22Rv1 (cell line): ENCODE results near the gene SLC35B2.
A peak's percentile ranks its signal among the peaks of the same experiment; 100 is the strongest.

Experiments used
- ZFX ChIP-seq: fragments of 450-650 bp; IDR thresholded peaks from 2 replicates; pipeline ENCODE4 v1.6.1; 2017; ENCODE audit warnings: antibody characterized with exemption, borderline replicate concordance
- TF ChIP-seq, protein P1 (sequence below): fragments of 450-650 bp; IDR thresholded peaks from 2 replicates; pipeline ENCODE4 v1.5.1; 2017; ENCODE audit warnings: mild to moderate bottlenecking

DNA sequence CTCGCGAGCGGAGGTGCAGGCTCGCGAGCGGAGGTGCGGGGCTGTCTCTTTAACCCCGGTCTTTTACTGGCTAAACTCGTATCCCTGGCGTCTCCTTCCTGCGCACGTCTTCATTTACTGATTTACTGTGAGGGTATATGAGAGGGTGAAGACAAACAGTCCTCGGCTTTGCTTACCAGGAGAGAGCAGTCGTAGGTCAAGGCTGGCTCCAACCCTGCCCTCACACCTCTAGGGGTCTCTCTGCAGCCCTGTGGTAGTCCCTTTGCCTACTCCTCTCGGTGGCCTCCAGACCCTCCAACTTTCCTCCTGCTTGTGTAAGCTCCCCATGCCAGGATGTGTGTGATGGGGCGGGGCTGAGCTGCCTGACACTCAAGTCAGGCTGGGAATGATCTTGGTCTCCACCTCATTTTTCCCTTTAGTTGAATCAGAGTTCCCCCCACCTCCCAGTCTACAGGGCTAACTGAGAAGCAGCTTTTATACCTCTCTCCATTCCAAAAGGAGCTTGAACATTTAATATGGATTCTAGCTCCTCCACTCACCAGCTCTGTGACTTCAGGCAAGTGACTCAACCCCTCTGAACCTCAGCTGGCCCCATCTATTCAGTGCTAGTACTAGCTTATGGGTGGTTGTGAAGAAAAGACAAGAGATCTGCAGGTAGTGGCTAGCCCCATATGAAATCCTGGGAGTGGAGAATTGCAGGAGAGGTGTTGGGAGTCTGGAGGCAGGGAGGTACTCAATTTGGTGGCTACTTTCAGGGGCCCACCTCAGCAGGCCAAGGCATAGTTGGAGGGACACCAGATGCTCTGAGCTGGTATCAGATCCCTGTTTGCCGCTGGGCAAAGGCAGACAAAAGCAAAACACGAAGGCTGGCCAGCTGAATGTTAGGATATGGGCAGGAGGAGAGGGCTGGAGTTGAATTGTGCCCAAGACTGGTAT is 33.0 kb downstream of the SLC35B2 start:
- TF ChIP-seq, protein P1, sequence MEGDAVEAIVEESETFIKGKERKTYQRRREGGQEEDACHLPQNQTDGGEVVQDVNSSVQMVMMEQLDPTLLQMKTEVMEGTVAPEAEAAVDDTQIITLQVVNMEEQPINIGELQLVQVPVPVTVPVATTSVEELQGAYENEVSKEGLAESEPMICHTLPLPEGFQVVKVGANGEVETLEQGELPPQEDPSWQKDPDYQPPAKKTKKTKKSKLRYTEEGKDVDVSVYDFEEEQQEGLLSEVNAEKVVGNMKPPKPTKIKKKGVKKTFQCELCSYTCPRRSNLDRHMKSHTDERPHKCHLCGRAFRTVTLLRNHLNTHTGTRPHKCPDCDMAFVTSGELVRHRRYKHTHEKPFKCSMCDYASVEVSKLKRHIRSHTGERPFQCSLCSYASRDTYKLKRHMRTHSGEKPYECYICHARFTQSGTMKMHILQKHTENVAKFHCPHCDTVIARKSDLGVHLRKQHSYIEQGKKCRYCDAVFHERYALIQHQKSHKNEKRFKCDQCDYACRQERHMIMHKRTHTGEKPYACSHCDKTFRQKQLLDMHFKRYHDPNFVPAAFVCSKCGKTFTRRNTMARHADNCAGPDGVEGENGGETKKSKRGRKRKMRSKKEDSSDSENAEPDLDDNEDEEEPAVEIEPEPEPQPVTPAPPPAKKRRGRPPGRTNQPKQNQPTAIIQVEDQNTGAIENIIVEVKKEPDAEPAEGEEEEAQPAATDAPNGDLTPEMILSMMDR = 0 out of 2 replicates have a peak, but pooled peaks have one; percentile 3
- no peak for TF ChIP-seq ZFX
